ENCODE data around the gene CEP192.
"Not testable (repeated sequence)": the region's sequence is repeated elsewhere in the genome, so short reads cannot be mapped to it uniquely, and the experiment has no call there.

DNA sequence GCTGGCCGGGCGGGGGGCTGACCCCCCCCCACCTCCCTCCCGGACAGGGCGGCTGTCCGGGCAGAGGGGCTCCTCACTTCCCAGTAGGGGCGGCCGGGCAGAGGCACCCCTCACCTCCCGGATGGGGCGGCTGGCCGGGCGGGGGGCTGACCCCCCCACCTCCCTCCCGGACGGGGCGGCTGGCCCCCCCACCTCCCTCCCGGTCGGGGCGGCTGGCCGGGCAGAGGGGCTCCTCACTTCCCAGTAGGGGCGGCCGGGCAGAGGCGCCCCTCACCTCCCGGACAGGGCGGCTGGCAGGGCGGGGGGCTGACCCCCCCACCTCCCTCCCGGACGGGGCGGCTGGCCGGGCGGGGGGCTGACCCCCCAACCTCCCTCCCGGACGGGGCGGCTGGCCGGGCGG lies 11.1 kb upstream of the CEP192 start:
- TF ChIP-seq, protein P1, sequence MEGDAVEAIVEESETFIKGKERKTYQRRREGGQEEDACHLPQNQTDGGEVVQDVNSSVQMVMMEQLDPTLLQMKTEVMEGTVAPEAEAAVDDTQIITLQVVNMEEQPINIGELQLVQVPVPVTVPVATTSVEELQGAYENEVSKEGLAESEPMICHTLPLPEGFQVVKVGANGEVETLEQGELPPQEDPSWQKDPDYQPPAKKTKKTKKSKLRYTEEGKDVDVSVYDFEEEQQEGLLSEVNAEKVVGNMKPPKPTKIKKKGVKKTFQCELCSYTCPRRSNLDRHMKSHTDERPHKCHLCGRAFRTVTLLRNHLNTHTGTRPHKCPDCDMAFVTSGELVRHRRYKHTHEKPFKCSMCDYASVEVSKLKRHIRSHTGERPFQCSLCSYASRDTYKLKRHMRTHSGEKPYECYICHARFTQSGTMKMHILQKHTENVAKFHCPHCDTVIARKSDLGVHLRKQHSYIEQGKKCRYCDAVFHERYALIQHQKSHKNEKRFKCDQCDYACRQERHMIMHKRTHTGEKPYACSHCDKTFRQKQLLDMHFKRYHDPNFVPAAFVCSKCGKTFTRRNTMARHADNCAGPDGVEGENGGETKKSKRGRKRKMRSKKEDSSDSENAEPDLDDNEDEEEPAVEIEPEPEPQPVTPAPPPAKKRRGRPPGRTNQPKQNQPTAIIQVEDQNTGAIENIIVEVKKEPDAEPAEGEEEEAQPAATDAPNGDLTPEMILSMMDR (IDR thresholded peaks at IDR 0.05): not testable (repeated sequence)
- not testable (repeated sequence) for TF ChIP-seq POLR2A, EP300 (IDR thresholded peaks at IDR 0.05)

All from tibial nerve (tissue), 4 donors.